NCI-H2029 (cell line): ENCODE measurements around the gene WDR89.
"Not testable (repeated sequence)": the region's sequence is repeated elsewhere in the genome, so short reads cannot be mapped to it uniquely, and the experiment has no call there.

Experiments
- DNase-seq: peaks from one replicate; lab custom pipeline; 2025; lab: John Stamatoyannopoulos, UW

WDR89 gene, protein sequence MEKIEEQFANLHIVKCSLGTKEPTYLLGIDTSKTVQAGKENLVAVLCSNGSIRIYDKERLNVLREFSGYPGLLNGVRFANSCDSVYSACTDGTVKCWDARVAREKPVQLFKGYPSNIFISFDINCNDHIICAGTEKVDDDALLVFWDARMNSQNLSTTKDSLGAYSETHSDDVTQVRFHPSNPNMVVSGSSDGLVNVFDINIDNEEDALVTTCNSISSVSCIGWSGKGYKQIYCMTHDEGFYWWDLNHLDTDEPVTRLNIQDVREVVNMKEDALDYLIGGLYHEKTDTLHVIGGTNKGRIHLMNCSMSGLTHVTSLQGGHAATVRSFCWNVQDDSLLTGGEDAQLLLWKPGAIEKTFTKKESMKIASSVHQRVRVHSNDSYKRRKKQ

DNA sequence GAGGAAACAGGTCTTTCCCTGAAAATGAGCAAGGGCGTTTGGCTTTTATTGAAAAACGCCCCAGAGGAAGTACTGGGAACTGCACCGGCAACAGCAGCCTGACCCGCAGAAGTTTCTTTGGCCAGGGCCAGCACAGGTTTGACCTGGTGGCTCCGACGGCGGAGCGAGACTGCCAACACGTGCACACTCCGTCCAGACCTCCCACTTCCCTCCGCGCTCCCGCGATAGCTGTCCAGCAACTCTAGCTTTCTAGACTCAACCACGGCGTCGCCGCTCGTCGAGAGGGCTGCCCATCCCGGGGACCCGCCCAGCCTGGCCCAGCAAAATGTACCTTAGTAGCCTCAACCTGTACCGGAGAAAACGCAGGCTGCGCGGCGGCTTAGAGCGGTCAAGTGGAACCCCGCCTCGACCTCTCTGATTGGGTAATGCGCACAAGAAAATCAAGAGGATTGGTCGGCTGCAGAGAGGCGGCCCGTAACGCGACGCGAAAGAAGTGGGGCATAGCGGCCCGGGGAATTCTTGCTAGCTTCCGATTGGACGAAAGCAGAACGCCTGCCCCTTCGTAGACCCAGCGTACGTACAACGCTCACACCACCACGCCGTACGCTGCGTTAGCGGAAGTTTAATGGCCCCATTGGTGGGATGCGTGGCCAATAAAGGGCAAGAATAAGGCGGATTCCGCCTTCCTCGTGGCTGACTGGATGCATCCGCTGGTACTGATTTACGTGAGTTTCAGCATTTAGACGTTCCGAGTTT is at the start of gene WDR89:
WDR89 (minus strand) TSS at position 399 of the 756 bp plus-strand sequence. CDS start 41,929 bp downstream, outside the sequence.
- peak; percentile 95 for DNase-seq

DNA sequence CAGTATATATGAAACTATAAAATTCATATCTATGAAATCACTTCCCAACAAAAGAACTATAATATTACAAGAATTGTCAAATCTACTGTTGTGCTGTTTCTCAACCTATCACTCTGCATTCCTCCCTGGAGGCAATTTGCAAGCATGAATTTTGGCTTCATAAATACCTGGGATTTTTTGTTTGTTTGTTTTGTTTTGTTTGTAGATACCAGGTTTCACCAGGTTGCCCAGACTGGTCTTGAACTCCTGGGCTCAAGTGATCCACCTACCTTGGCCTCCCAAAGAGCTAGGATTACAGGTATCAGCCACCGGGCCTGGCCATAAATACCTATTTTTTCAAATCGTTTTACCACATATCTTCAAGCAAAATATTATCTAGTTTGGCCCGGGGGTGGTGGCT is 47.5 kb upstream of the WDR89 start:
- DNase-seq: no peak

DNA sequence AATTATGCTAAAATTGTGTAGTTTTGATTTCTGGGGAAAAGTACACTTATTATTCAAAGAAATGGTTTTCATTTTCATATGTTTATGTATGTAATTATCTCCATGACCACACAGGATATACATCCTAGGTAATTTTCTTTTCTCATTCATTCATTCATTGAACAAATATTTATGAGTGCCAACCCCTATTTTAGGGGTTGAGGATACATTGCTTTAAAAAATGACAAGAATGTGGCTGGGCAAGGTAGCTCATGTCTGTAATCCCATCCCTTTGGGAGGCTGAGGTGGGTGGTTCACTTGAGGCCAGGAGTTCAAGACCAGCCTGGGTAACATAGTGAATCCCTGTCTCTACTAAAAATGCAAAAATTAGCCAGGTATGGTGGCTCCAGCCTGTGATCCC is 45.3 kb upstream of the WDR89 start:
- no peak for DNase-seq

DNA sequence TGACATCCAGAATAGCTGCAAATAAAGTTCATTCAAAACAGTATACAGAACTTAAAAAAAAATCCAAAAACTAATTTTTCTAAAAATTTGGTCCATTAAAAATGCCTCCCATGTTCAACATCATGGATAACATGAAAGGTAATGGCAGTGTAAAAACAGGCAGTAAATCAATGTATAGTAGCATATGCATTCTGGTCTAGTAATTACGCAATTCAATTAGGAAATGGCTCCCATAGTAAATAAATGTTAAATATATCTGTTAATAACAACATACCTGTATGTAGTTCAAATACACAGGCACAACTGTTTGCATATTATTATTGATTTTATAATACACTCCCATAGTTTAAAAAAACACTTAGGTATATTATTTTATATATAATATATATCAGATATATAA is 43.7 kb upstream of the WDR89 start:
- DNase-seq: no peak

DNA sequence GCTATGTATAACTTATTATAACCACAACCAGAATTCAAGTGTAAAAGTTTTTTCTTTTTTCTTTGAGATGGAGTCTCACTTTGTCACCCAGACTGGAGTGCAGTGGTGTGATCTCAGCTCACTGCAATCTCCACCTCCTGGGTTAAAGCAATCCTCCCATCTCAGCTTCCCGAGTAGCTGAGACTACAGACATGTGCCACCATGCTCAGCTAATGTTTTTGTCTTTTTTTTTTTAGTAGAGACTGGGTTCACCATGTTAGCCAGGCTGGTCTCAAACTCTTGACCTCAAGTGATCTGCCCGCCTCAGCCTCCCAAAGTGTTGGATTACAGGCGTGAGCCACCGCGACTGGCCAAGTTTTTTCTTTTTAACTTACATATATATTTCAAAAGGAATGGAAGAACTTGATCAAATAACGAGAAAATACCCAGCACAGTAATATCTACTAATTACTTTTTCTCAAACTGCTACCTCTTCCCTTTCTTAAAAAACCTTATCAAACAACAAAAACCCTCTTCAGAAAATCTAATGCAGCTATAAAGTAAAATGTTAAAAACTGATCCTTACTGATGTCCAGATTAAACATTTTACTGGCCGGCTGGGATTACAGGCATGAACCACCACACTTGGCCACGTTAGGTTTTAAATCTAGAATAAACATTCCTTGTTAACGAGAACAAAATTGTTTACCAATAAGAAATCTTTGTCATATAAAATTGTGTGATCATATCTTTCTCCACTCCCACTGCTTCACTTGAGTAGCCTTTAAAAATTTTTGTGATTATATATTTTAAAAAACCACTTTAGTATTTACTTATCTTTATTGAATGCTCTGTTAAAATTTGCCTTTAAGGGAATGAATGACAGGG is 41.3 kb upstream of the WDR89 start:
- DNase-seq: no peak

DNA sequence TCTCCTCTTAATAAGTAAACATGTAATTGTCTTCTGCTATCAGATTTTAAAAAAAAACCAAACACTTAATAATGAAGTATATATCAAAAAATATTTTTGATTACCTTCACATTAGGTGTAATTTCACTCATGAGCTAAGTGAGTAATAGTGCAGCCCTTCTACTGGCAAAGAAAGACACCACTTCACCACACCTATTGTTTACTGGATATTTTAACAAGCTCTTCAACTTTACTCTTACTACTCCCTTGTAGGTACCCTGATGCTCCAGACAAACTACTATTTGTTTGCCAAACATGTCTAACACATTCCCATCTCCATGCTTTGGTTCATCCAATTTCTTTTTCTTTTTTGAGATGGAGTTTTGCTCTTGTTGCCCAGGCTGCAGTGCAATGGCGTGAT is 36.9 kb upstream of the WDR89 start:
- DNase-seq: no peak

DNA sequence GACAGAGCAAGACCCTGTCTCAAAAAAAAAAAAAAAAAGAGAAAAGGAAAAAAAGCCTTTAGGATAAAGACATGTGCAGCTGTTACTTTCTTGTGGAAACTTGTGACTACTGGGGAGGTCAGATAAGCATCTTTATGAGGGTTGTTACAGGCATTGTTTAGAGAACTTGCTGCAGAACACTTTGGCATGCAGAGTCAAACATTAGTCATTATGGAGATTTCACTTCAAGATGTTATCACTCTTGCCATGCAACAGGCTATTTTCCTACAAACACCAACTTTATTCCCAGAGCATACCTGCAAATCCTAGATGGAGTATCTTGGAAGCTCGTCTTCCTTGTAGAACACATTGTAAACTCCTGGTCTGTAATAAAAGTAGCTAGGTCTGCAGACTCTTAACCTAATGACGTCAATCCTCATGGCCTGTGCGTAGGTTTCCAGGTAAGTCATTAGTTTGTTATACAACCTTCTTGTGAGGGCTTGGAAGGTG is 36.3 kb upstream of the WDR89 start:
- DNase-seq: no peak

DNA sequence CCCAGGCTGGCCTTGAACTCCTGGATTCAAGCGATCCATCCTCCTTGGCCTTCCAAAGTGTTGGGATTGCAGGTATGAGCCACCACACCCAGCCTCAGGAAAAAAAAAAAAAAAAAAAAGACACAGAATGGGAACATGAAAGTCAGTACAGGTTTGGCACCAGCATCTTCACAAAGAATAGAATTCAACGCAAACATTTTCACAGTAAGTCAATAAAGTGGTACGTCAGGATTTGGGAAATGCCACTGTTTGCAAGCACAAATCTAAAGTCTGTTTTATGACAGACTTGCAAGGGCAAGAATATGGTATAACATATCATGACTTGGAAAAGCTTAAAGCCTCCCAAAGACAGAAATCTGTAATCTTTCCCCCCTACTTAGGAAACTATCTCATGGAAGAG is 34.9 kb upstream of the WDR89 start:
- DNase-seq: no peak

DNA sequence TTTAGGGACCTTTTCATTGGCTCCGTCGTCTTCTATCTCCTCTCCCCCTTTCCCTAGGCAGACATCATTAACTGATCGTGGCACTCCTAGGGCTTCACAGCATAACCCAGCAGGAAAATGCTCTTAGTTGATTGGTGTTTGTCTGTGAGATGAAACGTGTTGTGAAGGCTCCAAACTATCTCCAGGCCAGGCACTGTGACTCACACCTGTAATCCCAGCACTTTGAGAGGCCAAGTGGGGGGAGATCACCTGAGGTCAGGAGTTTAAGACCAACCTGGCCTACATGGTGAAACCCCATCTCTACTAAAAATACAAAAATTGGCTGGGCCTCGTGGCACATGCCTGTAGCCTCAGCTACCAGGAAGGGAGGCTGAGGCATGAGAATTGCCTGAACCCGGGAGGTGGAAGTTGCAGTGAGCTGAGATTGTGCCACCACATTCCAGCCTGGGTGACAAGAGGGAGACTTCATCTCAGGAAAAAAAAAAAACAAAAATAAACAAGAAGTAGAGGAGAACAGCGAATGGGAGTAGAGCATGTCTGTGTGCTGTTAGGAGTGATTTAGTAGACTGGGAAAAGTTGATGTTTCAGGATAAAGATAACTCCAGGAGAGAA is 32.3 kb upstream of the WDR89 start:
- DNase-seq: no peak

DNA sequence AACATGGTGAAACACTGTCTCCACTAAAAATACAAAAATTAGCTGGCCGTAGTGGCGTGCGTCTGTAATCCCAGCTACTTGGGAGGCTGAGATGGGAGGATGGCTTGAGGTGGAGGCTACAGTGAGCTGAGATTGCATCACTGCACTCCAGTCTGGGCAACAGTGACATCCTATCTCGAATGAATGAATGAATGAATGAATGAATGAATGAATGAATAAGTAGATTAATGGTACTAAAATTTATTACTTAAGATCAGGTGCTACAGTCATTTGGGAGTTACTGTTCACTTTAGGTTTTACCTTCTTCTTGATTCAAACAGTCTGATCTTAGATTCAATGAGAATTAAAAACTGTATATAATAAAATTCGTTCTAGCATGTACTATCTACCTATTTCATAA is 31.6 kb upstream of the WDR89 start:
- no peak for DNase-seq

DNA sequence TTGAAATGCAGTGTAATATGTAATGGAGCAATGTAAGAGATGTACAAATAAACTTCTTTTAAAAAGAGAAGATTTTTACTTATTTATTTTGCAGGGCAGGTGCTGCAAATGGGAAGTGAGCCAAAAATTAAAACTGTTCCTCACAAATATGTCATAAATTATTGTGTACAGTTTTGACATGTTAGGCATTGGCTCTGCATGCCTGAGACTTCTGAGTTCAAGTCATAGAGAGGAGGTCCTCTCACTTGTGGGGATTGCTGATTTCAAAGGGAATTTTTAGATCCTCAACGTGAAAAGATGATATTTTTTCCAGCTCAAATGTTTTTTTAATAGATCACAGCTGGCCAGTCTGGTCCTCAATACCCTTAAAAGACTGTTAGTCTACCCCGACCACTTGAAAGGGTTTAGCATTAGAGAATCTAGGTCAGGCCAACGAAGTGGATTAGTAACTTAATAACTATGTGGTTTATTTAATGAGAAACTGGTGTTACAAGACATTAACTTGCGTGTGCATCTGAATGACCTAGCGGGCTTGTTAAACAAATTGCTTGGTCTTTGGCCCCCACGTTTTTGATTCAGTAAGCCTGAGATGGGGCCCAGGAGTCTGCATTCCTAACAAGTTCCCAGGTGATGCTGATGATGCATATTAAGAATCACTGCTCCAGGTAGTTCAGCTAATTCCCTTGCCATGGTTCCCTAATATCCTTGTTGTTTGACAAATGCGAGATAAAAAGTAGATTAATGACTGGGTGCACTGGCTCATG is 30.9 kb upstream of the WDR89 start:
- no peak for DNase-seq

DNA sequence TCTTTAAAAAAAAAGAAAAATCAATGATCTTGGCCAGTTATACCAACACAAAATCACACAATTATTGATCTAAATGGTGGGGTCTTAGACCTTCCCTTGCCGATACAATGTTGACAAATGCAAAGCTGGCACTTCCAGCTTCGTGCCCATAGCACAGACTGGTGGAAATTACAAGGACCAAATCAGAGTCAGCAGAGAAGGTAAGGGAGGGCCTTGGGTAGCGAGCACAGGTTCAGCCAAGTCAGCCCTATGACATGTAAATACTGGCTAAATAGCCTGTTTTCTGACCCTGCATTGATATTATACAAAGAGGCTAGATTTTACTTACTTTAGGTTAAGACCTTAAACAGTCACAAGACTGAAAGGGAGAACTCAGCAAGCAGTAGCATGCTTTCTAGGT is 30.3 kb upstream of the WDR89 start:
- no peak for DNase-seq

DNA sequence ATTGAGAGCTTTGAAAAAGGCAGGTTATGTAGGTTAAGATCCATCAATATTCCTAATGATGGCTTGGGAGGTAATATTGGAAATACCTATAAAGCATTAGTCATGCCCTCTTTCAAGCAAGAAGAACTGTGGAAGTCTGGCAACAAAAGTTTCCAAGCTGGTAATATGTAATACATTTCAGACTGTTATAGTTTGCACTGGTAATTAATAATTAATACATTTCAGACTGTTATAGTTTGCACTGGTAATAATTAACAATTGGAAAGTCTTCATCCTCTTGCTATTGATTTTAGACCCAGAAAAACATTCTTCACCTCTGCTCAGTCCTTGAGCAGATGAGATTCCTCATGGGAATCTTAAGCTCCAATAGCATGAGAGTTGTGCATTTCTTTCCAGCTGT is 29.0 kb upstream of the WDR89 start:
- DNase-seq: no peak

DNA sequence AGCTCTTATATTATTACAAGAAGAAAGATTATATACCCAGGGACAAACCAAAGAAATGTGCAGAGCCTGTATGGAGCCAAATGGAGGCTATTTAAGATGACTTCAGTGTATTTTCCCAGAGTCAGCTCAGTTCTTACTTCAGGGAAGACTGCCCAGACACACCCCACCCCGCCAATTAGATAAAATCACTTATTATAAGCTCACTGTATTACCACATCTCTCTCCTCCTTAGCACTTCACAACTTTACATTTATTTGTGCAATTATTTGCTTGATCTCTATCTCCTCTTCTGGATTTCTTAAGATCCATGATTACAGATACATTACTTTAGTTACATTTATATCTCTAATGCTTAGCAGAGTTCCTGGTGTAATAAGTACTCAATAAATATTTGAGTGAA is 24.7 kb upstream of the WDR89 start:
- no peak for DNase-seq

DNA sequence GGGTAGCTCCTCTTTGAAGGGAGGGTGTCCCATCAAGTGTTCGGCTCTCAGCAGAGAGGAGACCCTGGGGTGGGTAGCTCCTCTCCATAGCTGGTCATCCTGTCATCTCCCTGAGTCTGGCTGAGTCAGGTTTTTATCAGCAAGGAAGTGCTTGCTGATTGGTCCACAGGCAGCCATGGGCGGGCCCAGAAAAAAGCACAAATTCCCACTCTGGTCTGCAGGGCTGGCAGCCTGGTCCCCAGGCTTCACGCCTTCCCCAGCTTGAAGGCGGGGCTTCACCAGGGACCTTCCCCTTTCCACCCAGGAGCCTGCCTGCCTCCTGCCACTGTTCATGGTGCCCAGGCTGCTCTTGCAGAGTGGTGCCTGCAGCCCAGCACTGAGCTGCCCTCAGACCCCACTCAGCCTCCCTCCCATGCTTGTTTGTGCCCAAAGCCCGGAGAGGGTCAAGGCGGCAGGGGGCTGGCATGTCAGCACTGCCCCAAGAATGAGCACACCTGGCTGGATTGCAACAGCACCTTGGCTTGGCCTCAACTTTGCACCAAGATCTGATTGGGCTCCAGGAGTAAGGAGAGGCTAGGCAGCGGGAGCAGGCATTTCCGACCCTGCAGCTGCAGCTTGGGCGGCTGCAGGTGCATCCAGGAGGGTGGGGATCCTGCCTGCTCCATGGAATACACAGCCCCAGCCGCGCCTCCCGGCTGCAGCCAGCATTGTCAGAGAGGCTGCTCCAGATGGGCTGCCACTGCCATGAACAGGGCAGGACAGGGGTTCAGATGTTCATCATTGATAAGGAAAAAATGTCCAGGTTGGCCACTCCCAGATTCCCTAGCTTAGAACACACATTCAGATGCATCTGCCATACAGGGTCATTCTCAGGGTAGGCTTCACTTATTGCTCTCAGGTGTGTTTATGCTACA is 22.0 kb upstream of the WDR89 start:
- no peak for DNase-seq

DNA sequence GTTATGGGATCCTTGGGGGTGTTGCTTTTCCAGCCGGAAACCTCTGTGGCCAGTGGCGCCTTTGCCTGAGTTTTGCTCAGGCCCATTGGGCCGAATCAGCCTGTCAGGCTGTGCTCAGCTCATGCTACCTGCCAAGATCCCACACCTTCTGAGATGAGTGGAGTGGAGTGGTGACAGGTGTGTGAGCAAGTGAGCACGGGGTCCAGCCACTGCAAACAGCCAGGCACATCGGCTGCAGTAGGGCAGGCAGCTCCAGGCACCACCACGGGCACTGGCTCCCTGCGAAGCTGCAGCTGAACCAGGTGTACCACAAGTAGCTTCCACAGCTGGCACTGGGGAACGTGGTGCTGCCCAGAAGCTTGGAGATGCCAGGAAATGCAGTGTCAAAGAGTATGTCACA is 21.1 kb upstream of the WDR89 start:
- DNase-seq: no peak

DNA sequence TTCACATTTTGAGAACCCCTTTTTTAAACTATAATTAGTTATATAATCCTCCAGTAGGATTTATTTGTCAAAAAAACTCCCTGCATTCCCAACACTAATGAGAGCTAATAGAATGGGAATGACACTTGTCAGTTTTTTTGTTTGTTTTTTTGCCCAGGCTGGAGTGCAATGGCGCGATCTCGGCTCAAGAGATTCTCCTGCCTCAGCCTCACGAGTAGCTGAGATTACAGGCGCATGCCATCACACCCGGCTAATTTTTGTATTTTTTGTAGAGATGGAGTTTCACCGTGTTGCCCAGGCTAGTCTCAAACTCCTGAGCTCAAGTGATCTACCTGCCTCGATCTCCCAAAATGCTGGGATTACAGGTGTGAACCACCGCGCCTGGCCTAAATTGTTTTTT is 20.2 kb upstream of the WDR89 start:
- DNase-seq: not testable (repeated sequence)

DNA sequence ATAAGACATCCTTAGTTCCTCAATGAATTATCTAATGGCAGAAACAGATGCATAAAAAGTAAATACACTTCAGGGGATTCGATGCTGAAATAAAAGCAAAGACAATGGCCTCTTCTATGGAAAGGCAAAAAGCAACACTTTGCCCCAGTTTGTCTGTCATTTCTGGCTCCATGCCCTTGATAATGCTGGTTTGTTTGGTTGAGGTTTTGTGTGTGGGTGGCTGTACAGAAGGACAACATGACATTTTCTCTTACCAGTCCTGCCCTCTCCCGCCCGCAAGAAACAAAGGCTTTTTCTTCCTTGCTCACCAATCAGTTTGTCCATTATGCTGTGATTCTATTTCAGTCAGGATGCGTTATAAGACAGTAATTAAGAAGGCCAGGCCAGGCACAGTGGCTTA is 18.1 kb upstream of the WDR89 start:
- DNase-seq: no peak

DNA sequence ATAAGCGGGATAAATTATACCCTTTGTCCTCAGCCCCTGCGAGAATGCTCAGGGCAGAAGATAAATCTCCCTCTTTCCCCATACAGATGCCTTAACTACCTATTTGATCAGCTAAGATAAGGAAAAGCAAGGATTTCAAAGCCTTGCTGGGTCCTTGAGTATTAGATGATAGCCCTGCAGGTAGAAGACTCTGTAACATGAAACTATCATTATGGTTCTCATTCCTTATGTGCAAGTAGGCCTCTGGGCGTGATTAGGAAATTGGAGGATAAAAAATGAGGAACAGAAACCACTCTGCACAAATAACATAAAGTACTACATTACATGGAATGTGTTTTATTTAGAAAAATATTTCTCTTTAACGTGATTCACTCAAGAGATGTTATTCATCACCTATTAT is 14.5 kb upstream of the WDR89 start:
- no peak for DNase-seq

DNA sequence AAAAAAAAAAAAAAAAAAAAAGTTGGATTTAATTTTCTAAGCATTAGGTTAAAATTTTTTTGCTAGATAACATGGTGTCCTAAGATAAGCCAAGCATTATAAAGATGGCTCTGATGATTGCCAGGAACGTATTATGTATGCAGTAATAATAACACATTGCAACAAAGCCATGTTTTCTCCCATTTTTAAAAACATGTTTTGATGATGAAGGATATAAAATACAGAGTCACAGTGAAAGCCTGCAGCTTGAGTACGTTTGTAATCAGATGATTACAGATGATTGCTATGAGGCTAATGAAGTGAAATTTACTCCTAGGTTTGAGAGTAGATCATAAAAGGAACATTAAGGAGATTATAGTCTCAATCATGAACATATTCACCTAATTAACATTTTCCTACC is 13.3 kb upstream of the WDR89 start:
- DNase-seq: no peak
